OCI-M2 (cell line): ENCODE results near the gene FAM171A2.
"Not testable (repeated sequence)": the region's sequence is repeated elsewhere in the genome, so short reads cannot be mapped to it uniquely, and the experiment has no call there.

ENCODE experiments used
- DNase-seq: peaks from one replicate; lab custom pipeline; 2025; ENCODE audit not compliant: unreplicated experiment; lab: John Stamatoyannopoulos, UW

The FAM171A2 gene

DNA sequence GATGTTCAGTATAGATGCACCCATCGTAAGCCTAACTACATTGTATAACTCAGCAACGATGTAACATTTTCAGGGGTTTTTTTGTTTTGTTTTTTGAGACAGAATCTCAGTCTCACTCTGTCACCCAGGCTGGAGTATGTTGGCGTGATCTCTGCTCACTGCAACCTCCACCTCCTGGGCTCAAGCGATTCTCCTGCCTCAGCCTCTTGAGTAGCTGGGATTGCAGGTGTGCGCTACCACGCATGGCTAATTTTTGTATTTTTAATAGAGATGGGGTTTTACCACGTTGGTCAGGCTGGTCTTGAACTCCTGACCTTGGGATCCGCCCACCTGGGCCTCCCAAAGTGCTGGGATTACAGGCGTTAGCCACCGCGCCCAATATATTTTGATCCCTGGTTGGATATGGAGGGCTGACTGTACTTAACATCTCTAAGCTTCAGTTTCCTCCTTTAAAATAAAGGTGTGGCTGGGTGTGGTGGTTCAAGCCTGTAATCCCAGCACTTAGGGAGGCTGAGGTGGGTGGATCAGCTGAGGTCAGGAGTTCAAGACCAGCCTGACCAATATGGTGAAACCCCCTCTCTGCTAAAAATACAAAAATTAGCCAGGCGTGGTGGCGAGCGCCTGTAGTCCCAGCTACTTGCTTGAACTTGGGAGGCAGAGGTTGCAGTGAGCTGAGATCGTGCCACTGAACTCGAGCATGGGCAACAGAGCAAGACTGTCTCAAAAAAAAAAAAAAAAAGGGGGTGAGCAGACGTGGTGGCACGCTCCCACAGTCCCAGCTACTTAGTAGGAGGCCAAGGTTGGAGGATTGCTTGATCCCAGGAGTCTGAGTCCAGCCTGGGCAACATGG lies 16.2 kb downstream of the FAM171A2 start:
- DNase-seq = not testable (repeated sequence)

DNA sequence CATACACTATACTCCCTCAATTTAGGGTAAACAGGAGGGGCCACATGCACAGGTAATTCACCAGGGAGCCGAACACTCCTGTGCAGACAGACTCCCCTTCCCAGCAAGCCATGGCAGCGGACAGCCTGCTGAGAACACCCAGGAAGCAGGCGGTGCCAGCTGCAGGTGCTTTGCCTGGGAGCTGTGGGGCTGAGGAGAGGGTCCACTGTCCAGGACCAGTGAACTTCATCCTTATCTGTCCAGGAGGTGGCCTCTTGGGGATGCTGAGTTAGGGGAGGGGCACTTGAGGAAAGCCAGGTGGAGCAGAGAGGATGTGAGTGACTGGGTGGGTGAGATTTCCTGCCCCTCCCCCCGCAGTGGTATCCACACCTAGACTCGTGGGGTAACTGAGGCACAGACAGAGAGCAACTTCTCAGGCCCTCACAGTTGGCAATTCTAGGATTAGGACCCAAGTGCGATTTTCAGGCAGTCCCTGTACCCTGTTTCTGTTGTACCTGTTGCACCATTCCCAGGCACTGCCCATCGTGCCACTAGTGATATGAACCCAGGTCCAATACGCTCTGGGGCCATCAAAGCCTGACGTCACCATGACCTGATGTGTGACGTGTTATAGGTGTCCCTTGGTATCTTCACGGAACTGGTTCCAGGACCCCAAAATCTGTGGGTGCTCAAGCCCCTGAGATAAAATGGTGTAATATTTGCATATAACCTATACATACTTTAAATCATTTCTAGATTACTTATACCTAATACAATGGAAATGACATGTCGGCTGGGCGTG lies 17.4 kb downstream of the FAM171A2 start:
- DNase-seq = no peak

DNA sequence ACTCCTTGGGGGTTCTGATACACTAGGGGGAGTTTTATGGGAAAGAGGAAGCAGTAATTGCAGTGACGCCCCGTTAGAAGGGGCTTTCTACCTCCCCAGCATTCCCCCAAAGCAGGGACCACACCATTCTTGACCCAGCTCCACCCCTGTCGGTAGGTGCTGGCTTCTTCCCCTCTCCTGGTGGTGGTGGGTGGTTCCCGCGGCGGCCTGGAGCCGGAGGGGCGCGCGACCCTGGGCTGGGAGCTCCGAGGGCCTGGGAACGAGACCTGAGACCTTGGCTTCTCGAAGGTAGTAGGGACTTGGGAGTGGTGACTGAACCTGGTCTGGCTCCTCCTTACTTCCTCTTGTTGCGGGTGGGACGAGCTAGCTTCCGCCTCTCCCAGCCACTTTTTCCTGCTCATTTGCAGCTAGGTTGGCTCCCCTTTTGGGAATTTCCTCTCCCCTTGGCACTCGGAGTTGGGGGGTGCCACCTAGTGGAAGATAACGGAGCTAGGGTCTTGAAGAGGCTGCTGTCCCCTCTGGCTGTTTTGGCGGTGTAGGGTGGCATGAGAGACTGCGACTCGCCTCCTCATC lies 18.1 kb downstream of the FAM171A2 start:
- DNase-seq = no peak

DNA sequence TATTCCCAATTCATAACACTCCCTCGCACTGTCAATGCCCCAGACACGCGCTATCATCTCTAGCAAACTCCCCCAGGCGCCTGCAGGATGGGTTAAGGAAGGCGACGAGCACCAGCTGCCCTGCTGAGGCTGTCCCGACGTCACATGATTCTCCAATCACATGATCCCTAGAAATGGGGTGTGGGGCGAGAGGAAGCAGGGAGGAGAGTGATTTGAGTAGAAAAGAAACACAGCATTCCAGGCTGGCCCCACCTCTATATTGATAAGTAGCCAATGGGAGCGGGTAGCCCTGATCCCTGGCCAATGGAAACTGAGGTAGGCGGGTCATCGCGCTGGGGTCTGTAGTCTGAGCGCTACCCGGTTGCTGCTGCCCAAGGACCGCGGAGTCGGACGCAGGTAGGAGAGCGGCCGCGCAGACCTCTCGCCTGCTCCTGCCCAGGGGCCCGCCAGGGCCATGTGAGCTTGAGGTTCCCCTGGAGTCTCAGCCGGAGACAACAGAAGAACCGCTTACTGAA lies 18.7 kb downstream of the FAM171A2 start, which contains the start of gene GRN:
TSS of gene GRN (plus strand) at position 364 of the 515 bp plus-strand sequence. CDS start 3,863 bp downstream, outside the sequence.
- DNase-seq = peak; percentile 83

DNA sequence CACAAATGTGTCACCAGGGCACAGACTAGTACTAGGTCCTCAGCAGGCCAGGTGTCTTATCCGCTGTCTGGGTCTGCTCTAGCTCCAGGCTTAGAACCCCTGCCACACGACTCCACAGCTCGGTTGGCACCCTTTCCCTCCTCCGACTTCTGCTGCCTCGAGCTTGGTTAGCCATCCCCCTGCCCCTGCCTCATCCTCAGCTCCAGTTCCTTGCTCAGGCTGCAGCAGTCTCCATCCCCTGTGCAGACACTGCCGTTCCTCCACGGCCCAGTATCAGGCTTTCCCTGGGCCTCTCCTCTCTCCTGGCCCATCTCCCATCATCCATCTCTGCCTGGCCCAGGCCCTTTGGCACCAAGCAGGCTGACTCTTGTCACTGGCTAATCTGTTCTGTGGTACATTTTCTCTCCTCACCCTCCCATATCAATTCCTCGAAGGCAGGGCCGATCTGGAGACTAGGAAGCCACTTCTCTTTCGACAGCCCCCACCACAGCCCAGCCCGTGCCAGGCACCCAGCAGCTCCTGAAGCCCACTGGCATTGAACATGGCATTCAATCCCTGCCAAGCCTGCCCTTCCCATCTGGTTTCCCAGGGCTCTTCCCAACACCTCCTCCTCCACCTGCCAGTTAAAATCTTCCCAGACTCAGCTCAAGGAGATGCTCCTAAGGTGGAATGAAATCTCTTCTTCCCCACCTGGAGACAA lies 20.0 kb downstream of the FAM171A2 start:
- DNase-seq = no peak

DNA sequence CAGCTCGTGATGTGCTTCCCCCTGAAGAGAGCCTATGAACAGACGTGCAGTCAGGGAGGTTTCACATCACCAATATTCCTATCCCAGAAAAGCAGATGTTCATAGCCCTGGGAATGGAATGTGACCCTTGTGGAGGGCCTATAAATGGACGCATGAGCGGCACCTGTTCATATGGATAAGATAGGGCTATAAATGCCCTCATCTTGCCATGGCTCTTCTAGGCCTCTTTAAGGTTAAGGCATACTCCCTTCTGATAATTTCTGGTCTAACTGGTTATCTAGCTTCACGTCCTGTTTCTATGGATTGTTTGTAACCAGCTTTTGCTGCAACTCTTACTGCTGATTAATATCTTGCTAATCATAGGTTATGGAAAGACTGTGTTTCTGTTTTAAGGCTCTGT lies 23.1 kb downstream of the FAM171A2 start:
- not testable (repeated sequence) for DNase-seq

DNA sequence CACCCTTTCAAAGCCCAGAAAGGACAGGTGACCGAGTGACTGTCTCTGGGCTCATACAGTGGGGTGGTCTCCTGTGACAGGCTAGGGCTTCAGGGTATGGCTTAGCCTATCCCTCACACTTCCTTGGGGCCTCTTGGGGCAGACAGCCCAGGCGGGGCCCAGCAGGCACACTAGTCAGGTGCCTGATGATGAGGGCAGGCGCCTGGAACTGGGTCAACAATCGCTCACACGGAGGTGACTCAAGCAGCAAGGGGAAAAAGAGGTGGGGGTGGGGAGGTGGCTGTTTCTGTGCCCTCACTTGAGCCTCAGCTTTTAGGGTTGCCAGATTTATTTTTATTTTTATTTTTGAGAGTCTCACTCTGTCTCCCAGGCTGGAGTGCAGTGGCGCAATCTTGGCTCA lies 25.0 kb downstream of the FAM171A2 start:
- no peak for DNase-seq

DNA sequence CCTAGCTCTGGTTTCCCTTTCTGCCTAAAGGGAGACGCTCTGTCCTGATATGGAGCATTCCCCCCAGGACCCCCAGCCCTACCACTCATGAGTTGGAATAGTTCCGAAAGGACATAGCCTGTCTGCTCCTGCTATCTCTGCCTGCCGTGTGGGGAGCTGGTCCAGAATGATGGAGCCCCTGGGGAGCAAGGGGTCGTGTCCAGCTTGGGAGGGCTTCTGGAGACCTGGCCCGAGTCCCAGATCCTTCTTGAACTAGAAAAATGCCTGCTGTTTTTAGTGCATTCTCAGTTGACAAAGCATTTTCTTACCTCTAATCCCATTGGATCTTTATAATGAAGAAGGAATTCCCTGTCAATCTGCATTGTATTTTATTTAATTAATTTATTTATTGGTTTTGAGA lies 27.7 kb downstream of the FAM171A2 start:
- DNase-seq = no peak

DNA sequence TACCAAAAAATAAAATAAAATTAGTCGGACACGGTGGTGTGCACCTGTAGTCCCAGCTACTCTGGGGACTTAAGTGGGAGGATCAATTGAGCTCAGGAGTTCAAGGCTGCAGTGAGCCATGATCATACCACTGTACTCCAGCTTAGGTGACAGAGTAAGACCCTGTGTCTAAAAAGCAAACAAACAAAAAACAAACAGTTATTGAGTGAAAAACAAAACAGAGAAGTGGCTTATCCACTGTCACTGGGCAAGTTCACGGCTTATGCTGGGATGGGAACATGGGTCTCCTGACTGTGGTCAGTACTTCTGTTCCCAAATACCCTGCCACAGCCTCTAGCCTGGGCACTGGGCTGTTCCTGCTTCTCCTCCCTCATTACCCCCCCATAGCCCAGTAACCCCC lies 28.1 kb downstream of the FAM171A2 start:
- DNase-seq = no peak

DNA sequence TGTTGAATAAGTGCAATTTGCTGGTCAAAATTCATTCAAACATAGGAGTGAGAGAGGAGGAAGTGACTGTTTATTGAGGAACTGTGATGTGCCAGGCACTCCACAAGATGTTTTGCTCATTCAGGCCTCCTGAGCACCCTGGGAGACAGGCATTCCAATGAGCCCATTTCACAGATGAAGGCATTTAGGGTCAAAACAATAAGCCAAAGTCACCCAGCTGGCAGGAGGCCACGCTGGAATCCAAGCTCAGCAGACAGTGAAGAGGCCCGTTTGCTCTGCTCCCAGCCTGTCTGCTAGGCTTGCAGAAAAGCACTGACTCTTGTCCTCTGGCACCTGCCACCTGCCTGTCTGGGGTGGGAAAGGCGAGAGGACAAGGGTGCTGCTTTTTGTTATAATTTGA lies 28.9 kb downstream of the FAM171A2 start:
- DNase-seq = no peak

DNA sequence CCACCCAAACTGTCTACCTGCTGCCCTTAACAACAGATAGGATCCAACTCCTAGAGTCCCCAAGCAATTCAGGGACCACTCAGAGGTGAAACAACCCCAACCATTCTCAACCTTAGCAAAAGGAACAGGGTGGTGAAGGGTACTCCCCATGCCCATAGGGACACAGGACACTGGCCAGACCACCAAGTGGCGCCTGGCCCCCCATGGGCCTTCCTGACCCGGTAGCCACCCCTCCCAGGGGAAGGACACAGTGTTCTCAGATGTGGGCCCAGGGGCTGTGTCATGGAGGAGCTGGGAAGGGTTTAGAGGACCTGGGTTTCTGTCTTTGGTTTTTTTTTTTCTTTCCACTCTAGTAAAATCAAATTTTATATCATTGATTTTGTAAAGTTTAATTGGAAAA lies 29.3 kb downstream of the FAM171A2 start:
- no peak for DNase-seq

DNA sequence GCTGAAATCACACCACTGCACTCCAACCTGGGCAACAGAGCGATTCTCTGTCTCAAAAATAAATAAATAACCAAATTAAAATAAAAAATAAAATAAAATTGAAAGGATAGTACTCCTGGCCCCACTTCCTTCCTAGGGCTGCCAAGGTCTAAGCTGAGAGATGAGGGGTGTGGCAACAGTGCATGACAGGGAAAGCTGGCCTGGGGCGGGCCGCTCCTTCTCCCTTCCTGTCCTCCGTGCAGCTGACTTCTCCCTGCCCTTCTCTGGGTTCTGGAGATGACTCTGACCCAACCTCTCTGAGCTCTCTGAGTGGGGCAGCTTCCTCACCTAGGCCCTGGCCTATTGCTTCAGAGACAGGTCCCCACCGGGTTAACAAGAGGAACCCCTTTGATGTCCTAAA lies 30.3 kb downstream of the FAM171A2 start:
- no peak for DNase-seq

DNA sequence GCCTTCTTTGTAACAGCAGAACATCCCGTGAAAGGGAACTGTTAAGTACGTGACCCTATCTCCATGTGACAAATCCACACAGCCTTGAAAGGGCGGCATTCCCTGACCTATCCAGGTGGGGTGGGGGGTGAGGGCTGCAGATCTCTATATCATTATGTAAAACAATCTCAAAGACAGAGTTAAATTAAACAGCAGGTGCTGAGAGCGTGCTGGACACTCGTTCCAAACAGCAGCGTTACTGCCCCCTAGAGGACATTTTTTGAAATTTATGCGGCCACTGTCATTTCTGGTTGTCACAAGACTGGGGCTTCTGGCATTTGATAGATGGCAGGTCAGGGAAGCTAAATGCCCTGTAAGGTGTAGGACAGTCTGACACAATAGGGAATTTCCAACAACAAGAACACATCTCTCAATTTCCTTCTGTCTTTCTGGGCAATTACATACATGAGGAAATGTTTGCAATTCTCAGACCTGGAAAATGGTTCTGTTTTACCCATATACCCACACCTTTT lies 32.3 kb downstream of the FAM171A2 start:
- DNase-seq = peak; percentile 66

DNA sequence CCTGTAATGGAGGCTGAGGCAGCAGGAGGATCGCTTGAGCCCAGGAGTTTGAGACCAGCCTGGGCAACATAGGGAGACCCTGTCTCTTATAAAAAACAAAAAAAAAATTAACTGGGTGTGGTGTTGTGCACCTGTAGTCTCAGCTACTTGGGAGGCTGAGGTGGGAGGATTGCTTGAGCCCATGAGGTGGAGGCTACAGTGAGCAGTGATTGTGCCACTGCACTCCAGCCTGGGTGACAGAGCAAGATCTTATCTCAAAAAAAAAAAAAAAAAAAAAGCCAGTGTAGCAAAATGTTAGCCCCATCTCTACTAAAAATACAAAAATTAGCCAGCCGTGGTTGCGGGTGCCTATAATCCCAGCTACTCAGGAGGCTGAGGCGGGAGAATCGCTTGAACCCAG lies 33.4 kb downstream of the FAM171A2 start:
- not testable (repeated sequence) for DNase-seq

DNA sequence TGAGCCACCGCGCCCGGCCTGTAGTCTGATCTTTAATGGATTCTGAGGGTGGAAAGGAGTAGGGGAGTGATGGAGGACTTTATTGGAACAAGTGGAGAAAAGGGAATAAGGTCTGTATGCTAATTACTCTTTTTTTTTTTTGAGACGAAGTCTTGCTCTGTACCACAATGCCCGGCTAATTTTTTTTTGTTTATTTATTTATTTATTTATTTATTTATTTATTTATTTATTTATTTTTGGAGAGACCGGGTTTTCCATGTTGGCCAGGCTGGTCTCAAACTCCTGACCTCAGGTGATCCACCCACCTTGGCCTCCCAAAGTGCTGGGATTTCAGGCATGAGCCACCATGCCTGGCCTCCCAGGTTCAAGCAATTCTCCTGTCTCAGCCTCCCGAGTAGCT lies 34.1 kb downstream of the FAM171A2 start:
- DNase-seq = not testable (repeated sequence)

DNA sequence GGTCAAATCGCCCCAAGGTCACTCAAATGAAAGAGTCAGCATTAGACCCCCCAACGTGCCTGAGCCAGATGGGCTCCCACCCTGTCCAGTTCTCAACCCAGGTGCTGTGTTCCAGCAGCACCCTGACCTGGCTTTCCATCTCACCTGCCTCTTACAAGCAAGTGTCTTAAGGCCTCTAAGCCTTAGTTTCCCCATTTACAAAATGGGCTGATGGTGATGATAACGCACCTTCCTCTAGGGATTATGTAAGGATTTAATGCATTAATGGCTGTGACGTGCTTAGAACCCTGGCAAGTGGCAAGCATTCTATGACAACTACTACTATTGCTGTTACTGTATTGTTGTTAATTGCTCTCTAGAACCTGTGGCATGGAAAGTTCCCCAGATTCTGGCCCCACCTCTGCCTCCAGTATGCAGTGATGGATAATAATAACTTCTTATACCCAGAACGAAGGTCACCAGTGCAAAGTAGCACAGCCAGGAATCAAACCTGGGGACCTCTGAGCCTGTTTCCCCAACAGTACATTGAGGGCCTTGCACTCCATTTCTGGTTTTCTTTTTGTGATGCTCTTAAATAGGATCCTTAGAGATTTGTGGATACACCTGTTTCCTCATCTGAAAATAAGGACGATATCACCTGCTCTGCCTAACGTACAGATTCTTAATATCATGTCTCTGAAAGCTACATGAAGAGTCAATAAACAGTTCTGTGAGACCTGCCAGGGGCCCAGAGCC lies 35.8 kb downstream of the FAM171A2 start:
- no peak for DNase-seq

DNA sequence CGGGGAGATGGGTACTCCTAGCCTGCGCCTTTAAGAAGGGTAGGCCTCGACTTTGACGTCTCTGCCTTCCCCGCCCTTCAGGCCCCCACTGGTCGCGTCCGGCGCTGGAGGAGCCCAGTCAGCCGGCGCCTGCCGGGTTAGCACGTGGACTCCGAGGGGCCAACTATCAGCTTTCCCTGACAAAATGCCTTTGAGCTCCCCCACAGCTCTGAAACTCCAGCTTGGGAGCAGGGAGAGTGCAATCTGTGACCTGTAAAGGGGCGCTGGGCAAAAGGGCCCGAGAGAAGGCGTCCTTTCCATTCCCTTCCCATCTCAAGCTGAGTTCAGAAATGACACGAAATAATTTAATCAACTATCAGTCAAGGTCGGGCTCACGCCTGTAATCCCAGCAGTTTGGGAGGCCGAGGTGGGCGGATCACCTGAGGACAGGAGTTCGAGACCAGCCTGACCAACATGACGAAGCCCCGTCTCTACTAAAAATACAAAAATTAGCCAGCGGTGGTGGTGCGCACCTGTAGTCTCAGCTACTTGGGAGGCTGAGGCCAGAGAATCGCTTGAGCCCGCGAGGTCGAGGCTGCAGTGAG lies 36.7 kb downstream of the FAM171A2 start:
- DNase-seq = no peak

DNA sequence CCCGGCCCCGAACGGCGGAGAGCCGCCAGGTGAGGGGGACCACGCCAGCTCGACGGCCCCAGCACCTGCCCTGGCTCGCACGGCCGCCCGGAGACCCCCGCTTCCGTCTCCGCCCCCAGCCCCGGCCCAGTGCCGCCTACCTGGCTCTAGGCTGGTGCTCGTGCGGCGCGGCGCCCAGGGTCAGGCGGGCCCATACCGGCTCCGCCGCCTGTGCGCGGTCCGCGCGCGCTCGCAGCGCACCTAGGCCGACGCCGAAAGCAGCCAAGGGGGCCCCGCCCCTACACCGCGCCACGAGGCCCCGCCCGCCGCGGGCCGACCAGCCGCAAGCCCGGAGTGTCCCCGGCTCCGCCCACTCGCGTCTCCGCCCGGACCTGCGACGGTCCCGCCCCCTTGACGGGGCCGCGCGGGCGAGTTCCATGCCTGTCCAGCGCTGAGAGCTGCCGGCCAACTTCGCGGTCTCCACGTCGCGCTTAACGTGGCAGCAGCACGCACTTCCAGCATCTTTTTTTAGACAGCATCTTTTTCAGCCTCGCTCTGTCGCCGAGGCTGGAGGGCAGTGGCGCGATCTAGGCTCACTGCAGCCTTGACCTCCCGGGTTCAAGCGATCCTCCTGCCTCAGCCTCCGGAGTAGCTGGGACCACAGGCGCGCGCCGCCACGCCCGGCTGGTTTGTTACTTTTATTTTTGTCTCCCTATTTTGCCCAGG lies 38.9 kb downstream of the FAM171A2 start, which contains the start of gene SLC25A39:
TSS of gene SLC25A39 (minus strand) at position 253 of the 705 bp plus-strand sequence. CDS start 1,261 bp downstream, outside the sequence.
- no peak for DNase-seq

DNA sequence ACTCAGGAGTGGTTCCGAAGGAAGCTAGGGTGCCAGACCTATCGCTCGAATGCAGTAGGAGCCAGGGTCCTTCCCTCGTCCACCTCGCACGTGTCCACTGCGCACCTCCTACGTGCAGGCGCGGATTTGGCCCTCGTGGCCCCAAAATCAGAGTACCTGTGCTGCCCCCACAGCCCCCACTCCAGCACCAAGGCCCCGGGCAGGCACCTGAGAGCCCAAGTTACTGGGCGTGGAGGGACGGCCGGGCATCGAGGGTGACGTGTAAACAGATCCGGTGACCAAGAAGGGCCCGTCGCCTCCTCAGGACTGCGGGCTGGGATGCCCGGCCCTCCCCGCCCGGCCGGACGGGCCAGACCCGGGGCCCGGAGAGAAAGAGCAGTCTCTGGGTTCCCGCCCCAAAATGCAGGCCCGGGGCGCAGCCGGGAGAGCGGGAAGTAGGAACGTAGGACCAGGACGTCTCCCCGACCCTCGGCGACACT lies 39.5 kb downstream of the FAM171A2 start:
- DNase-seq = no peak
